Neuronal stem cell (in vitro differentiated cells): ENCODE measurements around the gene GLB1L2.

Source experiments
- DNase-seq: peaks from one replicate; pipeline ENCODE4 v3.0.0-alpha.2; 2013; ENCODE audit warnings: low spot score
- H2AFZ ChIP-seq: one replicate; pipeline ENCODE4 v1.6.1; 2013; ENCODE audit warnings: mild to moderate bottlenecking, low read length, inconsistent platforms
- H2AK5ac ChIP-seq: 2 replicates; pipeline ENCODE4 v1.6.1; 2013; ENCODE audit warnings: low read depth, mild to moderate bottlenecking, inconsistent platforms, low read length, moderate library complexity, mixed read lengths
- H2BK120ac ChIP-seq: 2 replicates; pipeline ENCODE4 v1.6.1; 2013; ENCODE audit warnings: low read depth, mild to moderate bottlenecking, inconsistent platforms, low read length, moderate library complexity, mixed read lengths
- H2BK12ac ChIP-seq: one replicate; pipeline ENCODE4 v1.6.1; 2013; ENCODE audit warnings: low read length, inconsistent platforms
- H2BK15ac ChIP-seq: 2 replicates; pipeline ENCODE4 v1.6.1; 2013; ENCODE audit warnings: mild to moderate bottlenecking, low read length, inconsistent platforms, mixed read lengths
- H2BK5ac ChIP-seq: one replicate; pipeline ENCODE4 v1.6.1; 2013; ENCODE audit warnings: inconsistent platforms, mild to moderate bottlenecking, low read length, moderate library complexity
- H3K14ac ChIP-seq: one replicate; pipeline ENCODE4 v1.6.1; 2013; ENCODE audit warnings: low read length, inconsistent platforms
- H3K18ac ChIP-seq: 2 replicates; pipeline ENCODE4 v1.6.1; 2013; ENCODE audit warnings: low read length, inconsistent platforms
- H3K23ac ChIP-seq: 2 replicates; pipeline ENCODE4 v1.6.1; 2013; ENCODE audit warnings: low read depth, mild to moderate bottlenecking, mixed read lengths, low read length, inconsistent platforms; ENCODE audit not compliant: poor library complexity
- H3K27ac ChIP-seq: replicated peaks from 3 replicates; pipeline ENCODE4 v1.5.1; 2013; ENCODE audit warnings: low read length, inconsistent platforms
- H3K27me3 ChIP-seq, 3 experiments: 2 replicates each; pipeline ENCODE4 v1.6.1; 2013; ENCODE audit warnings: low read length in 3 of 3, mild to moderate bottlenecking in 2 of 3, inconsistent platforms in 1 of 3, low read depth in 1 of 3, mixed read lengths in 1 of 3, moderate library complexity in 1 of 3; ENCODE audit not compliant: control insufficient read depth in 3 of 3, insufficient read depth in 3 of 3
- H3K36me3 ChIP-seq, 2 donors: replicated peaks in 1 of 2; 2 replicates each; pipeline ENCODE4 v1.6.1; 2013; ENCODE audit warnings: low read length in 2 of 2; ENCODE audit not compliant: control insufficient read depth in 2 of 2, insufficient read depth in 2 of 2
- H3K4ac ChIP-seq: 2 replicates; pipeline ENCODE4 v1.6.1; 2013; ENCODE audit warnings: inconsistent platforms, mild to moderate bottlenecking, low read length, moderate library complexity
- H3K4me1 ChIP-seq, 2 donors: 1 replicate in 1 of 2; 2 replicates in 1 of 2; pipeline ENCODE4 v1.6.1; 2013; ENCODE audit warnings: low read length in 2 of 2, low read depth in 1 of 2; ENCODE audit not compliant: control insufficient read depth in 2 of 2, insufficient read depth in 1 of 2
- H3K4me2 ChIP-seq: one replicate; pipeline ENCODE4 v1.6.1; 2013; ENCODE audit warnings: mild to moderate bottlenecking, low read length, inconsistent platforms; ENCODE audit not compliant: insufficient read depth, poor library complexity, severe bottlenecking
- H3K4me3 ChIP-seq, 2 donors: 2 replicates each; pipeline ENCODE4 v1.5.1; 2013; ENCODE audit warnings: low read length in 2 of 2, mild to moderate bottlenecking in 2 of 2, inconsistent platforms in 1 of 2, moderate library complexity in 1 of 2
- H3K79me1 ChIP-seq: one replicate; pipeline ENCODE4 v1.6.1; 2013; ENCODE audit warnings: low read depth, mild to moderate bottlenecking, inconsistent platforms, low read length, moderate library complexity
- H3K9ac ChIP-seq: one replicate; pipeline ENCODE4 v1.6.1; 2013; ENCODE audit warnings: mild to moderate bottlenecking, low read depth, low read length, inconsistent platforms; ENCODE audit not compliant: poor library complexity
- H3K9me3 ChIP-seq, 2 donors: replicated peaks in 1 of 2; 2 replicates each; pipeline versions ENCODE3 to v1.6.1; 2013; ENCODE audit warnings: low read length in 2 of 2, mild to moderate bottlenecking in 2 of 2, inconsistent platforms in 1 of 2, low read depth in 1 of 2, mixed read lengths in 1 of 2, moderate library complexity in 1 of 2; ENCODE audit not compliant: control insufficient read depth in 2 of 2, insufficient read depth in 1 of 2
- H4K8ac ChIP-seq: one replicate; pipeline ENCODE4 v1.6.1; 2013; ENCODE audit warnings: low read depth, mild to moderate bottlenecking, inconsistent platforms, low read length, moderate library complexity
- H4K91ac ChIP-seq: one replicate; pipeline ENCODE4 v1.6.1; 2013; ENCODE audit warnings: low read length, low read depth, mild to moderate bottlenecking, inconsistent platforms; ENCODE audit not compliant: poor library complexity
- WGBS, 2 donors: extraction: QIAGEN DNeasy Blood & Tissue Kit; methylation state at CpG; one replicate each; pipeline ENCODE4 v1.1.7; 2013; ENCODE audit warnings: missing lambda C conversion rate in 2 of 2, mixed read lengths in 1 of 2; ENCODE audit not compliant: insufficient read length in 2 of 2, insufficient replicate concordance in 1 of 2; ENCODE audit errors: extremely low coverage in 2 of 2; 5-methylcytosine and 5-hydroxymethylcytosine counted together

GLB1L2 gene

DNA sequence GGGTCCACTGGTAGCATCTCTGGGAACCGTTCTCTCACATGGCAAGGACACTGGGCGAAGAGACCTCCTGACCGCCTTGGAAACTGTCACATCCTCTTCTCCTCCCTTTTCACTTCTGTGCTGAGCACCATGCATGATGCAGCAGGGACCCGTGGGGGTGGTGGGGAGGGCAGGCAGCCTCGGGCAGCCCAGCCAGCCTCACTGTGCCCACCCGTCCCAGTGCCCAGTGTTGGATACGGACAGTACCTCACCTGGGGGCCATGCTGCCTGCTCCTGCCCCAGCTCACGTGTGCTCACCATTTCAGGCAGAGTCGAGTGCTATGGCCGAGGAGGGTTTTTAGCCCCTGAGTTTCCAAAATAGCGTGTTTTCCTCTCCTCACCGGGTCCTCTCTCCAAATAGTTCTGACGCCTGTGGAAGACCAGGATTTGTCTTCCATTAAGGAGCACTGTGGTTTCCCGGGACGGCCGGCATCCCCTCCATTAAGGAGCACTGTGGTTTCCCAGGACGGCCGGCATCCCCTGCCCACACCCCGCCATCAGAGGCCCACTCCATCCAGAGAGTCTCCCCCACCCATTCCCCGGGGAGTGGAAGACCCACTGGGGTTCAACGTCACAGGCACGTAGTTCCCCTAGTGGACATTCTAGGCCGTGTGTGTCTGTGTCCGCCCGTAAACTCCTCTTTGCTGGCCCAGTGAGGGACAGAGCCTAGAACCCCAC lies 57.8 kb downstream of the GLB1L2 start:
- Histone ChIP-seq H3K4me2 (no peak overlapping the region), H4K91ac (no peak overlapping the region)
- no CpG with 5 or more reads among the region's 25 CpGs for WGBS, 2 donors

DNA sequence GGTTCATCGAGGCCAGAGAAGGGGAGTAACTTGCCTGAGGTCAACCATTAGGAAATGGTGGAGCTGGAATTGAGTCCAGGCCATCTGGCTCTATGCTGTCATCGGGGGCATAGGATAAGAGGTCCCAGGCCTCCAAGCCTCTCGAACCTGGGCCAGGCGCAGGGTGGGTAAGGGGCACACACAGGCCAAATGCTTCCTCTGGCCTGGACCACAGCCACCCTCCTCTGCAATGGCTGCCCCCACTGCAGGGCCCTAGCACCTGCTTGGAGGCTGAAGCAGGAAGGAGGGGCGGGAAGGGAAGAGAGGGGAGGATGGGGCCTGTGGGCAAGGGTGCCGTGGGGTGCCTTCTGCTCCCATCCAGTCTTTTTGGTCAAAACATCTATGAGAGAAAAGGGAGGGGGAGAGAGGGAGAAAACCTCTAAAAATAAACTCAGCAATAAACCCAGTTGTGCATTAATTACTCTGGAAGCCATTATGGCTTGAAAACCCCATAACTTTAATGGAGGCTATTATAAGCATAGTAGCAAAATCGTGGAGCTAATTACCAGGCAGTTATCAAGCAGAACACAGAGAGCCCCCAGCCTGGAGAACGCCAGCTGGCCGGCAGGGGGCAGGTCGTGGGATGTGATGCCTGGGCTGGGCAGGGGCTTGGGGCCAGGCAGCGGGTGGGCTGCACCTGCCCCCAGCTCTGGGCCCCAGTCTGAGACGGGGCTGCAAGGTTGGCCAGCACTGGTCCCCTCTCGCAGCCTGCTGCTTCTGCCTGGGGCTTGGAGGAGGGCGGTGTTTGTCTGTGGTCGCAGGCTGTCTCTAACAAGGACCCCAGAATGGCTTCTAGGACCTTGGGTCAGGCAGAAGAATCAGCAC lies 59.1 kb downstream of the GLB1L2 start:
- no peak overlapping the region for H2BK12ac ChIP-seq
- WGBS, 2 donors: no CpG with 5 or more reads among the region's 15 CpGs
- H3K36me3 ChIP-seq: peaks cover 35 to 44% of the 10 kb centered on the region in 2 donors
- peak overlapping the region in 1 of 2 donors; percentile 42 for H3K4me3 ChIP-seq
- no peak overlapping the region for H3K4ac ChIP-seq
- H2BK5ac ChIP-seq: no peak overlapping the region
- H3K4me1 ChIP-seq: peaks cover 0 to 8% of the 10 kb centered on the region in 2 donors
- H3K27me3 ChIP-seq: no peaks in the 10 kb centered on the region
- no peak overlapping the region for H3K27ac ChIP-seq
- H3K4me2 ChIP-seq: no peak overlapping the region
- H2BK120ac ChIP-seq: no peak overlapping the region
- no peak overlapping the region for H2BK15ac ChIP-seq
- DNase-seq: no peak
- H3K14ac ChIP-seq: peak overlapping the region; percentile 73
- no peak overlapping the region for H2AK5ac ChIP-seq
- H3K18ac ChIP-seq: peak overlapping the region; percentile 33
- peaks cover 0 to 2% of the 10 kb centered on the region in 2 donors for H3K9me3 ChIP-seq
- no peak overlapping the region for H4K8ac ChIP-seq
- H4K91ac ChIP-seq: no peak overlapping the region
- H2AFZ ChIP-seq: no peak overlapping the region
- peak overlapping the region; percentile 30 for H3K9ac ChIP-seq
- peaks cover 17% of the 10 kb centered on the region for H3K79me1 ChIP-seq
- peak overlapping the region; percentile 27 for H3K23ac ChIP-seq

More for the DNA sequence above, 57.8 kb downstream of the GLB1L2 start:
- Histone ChIP-seq H3K9me3 (peaks cover 0 to 2% of the 10 kb centered on the region in 2 donors), H2BK12ac (no peak overlapping the region), H3K14ac (no peak overlapping the region), H2AK5ac (no peak overlapping the region), H2BK15ac (no peak overlapping the region), H3K27me3 (no peaks in the 10 kb centered on the region), H2BK5ac (no peak overlapping the region), H3K4ac (no peak overlapping the region), H2BK120ac (no peak overlapping the region), H3K18ac (no peak overlapping the region), H4K8ac (no peak overlapping the region), H3K4me3 (peak overlapping the region in 1 of 2 donors; percentile 46), H2AFZ (no peak overlapping the region), H3K27ac (no peak overlapping the region), H3K36me3 (peaks cover 36 to 44% of the 10 kb centered on the region in 2 donors), H3K4me1 (peaks cover 0 to 5% of the 10 kb centered on the region in 2 donors), H3K23ac (no peak overlapping the region), H3K79me1 (peaks cover 17% of the 10 kb centered on the region), H3K9ac (no peak overlapping the region)
- no peak for DNase-seq

DNA sequence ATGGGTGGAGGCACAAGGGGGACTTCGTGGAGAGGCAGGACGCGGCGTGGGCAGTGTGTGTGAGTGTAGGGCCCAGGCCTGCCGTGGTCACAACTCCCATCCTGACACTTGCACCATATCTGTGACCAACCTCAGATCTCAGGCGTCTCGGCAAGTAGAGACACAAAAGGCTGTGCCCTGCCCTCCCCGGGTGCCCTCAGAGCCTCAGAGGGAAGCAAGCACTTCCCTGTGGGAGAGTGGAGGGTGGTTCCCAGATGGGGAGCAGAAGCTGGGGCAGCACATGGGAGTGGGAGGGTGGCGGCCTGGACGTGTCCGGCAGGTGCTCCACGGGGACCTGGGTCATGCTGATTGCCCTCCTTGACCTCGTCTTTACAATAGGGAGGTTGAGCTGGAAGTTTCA lies 59.9 kb downstream of the GLB1L2 start:
- no peak overlapping the region for H3K4me2 ChIP-seq
- no peak overlapping the region for H3K4me3 ChIP-seq
- H2AFZ ChIP-seq: no peak overlapping the region
- H2BK5ac ChIP-seq: no peak overlapping the region
- WGBS, 2 donors: no CpG with 5 or more reads among the region's 13 CpGs
- H3K79me1 ChIP-seq: peaks cover 17% of the 10 kb centered on the region
- H2BK15ac ChIP-seq: no peak overlapping the region
- H2AK5ac ChIP-seq: no peak overlapping the region
- peaks cover 0 to 2% of the 10 kb centered on the region in 2 donors for H3K9me3 ChIP-seq
- no peak overlapping the region for H2BK120ac ChIP-seq
- no peak overlapping the region for H3K27ac ChIP-seq
- no peak for DNase-seq
- H3K9ac ChIP-seq: no peak overlapping the region
- H2BK12ac ChIP-seq: no peak overlapping the region
- H3K4me1 ChIP-seq: peaks cover 0 to 8% of the 10 kb centered on the region in 2 donors
- H3K18ac ChIP-seq: peak overlapping the region; percentile 27
- peak overlapping the region; percentile 58 for H3K23ac ChIP-seq
- H3K36me3 ChIP-seq: peaks cover 30 to 41% of the 10 kb centered on the region in 2 donors
- no peak overlapping the region for H3K4ac ChIP-seq
- no peaks in the 10 kb centered on the region for H3K27me3 ChIP-seq
- no peak overlapping the region for H4K91ac ChIP-seq
- peak overlapping the region; percentile 29 for H4K8ac ChIP-seq
- H3K14ac ChIP-seq: peak overlapping the region; percentile 73
